GM10266 (cell line): Measurements from ENCODE around the gene RUNDC3A.

ENCODE experiments used
- DNase-seq: peaks from one replicate; pipeline ENCODE4 v3.0.0; 2012; ENCODE audit errors: extremely low spot score
- TF ChIP-seq, protein P1 (sequence below): IDR thresholded peaks from 2 replicates; pipeline ENCODE4 v1.5.1; 2012; ENCODE audit warnings: mild to moderate bottlenecking, low read depth; ENCODE audit not compliant: control insufficient read depth, insufficient read depth; ENCODE audit errors: missing control alignments

The RUNDC3A gene

DNA sequence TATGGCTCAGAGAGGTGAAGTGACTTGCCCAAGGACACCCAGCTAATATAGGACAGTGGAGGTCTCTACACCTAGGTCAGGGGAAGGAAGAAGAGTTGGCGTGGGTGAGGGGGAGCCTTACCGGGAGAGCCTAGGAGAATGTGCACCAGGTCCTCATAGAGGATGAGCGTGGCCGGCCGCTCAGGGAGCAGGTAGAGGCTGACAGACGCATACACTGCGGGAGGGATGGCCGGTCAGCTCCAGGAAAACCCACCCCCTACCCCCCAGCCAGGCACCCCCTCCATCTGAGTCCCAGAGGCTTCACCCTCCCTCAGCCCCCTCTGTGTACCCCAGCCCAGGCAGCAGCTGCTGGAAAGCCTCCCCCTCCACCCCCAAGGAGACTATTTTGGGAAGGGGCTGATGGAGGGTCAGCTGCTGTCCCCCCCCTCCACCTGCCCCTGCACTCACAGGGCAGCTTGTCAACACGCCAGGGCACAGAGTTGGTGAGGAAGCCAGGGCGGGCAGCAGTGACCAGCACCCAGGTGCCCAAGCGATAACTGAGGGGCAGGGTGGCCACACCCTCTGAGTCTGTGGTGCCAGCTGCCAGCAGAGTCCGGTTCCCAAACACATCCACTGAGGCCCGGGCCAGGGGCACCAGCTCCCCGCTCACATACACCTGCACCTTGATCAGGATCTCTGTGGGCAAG is 51.2 kb downstream of the RUNDC3A start:
- TF ChIP-seq, protein P1, sequence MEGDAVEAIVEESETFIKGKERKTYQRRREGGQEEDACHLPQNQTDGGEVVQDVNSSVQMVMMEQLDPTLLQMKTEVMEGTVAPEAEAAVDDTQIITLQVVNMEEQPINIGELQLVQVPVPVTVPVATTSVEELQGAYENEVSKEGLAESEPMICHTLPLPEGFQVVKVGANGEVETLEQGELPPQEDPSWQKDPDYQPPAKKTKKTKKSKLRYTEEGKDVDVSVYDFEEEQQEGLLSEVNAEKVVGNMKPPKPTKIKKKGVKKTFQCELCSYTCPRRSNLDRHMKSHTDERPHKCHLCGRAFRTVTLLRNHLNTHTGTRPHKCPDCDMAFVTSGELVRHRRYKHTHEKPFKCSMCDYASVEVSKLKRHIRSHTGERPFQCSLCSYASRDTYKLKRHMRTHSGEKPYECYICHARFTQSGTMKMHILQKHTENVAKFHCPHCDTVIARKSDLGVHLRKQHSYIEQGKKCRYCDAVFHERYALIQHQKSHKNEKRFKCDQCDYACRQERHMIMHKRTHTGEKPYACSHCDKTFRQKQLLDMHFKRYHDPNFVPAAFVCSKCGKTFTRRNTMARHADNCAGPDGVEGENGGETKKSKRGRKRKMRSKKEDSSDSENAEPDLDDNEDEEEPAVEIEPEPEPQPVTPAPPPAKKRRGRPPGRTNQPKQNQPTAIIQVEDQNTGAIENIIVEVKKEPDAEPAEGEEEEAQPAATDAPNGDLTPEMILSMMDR: no peak
- DNase-seq: no peak

DNA sequence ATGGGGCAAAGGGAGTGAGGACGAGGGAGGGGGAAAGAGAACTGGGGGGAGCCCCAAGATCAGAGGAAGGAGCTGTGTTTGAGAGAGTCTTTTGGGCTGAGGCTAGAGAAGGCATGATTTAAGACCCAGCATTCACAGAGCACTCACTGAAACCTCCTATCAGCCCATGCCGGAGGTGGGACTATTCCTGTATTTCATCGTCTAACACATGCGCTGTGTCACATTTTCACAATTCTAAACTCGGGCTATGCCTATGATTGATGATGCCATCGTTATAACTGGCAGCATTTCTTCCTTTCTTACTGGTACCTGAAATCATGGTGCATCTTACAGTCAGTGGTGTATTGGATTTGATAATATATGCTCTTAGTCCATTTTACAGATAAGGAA is 51.7 kb downstream of the RUNDC3A start:
- TF ChIP-seq, protein P1: no peak
- no peak for DNase-seq

DNA sequence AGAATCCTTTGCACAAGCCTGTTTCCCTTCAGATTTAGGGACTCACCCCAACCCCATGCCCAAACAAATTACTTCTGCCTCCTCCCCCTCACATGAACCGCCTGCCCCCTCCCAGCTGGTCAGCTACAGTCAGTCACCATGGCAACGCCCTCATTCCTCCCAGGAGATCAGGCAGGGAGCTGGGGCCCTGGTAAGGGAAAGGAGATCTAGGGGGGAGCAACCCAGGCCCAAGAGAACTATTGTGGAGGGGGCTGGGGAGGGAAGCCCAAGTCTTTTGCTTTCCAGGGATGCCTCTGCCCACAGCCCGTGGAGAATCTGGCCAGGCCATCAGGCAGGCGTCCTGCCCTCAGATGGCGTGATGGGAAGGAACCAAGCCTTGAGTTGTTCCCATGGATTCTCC is 52.4 kb downstream of the RUNDC3A start:
- DNase-seq: no peak
- TF ChIP-seq, protein P1: no peak

DNA sequence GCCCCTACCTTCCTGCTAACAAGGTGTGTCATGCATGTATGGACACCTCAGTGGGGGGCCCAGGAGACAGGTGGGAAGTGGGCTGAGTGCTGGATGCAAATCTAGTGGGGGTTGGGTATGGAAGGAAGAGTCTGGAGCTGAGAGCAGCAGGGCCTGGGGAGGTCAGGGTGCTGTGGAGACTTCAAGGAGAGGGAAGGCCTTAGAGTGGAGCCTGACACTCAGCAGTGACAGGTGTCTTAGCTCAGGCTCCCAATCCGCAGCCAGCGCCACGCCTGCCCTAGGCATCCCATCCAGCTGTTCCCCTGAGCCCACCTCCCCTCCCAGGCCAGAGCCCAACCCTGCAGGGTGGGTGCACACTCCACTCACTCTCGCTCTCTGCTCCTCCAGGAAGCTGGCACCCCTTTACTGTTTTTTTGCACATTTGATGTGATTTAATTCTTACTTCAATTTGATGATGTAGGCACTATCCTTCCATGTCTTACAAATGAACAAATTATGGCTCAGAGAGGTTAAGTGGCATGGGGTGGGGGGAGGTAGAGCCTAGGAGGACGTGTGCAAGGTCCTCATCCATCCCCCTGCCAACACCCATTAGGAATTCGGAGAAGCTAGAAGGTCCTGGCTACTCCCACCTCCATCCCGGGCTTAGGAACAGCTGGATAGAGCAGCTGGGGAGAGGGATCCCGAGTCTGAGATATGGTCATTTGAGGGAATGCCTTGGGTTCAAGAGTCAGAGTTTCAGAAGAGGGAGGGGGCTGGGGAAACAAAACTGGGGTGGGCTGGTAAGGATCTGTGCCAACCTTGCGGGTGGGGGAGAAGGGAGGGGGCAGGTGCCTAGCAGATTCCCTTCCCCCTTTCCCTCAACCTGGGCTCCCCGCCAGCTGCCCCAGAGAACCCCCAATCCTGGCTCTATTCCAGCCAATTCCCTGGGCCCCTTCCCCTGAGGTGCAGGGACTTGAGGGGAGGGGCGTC is 53.2 kb downstream of the RUNDC3A start:
- DNase-seq: no peak
- TF ChIP-seq, protein P1: no peak

DNA sequence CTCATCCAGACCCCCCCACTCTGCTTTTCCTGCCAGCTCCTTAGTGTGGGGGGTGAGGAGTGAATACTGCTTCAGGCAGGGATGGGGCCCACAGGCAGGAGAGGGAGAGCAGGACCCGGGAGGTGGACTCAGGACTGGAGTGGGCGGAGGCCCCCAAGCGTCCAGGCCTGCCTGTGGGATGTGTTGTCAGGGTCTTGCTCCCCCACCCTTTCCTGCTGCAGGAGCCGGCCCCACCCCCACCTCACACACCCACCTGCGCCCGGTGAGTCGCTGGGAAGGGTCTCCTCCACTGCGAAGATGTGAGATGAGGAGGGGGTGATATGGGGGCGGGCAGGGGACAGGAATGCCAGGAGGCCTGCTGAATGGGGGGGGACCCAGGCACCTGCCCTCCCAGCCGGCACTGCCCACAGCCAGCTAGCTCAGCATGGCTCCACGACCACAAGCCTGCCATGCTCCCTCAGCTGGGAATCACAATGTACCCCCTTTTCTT is 54.1 kb downstream of the RUNDC3A start:
- TF ChIP-seq, protein P1: no peak

DNA sequence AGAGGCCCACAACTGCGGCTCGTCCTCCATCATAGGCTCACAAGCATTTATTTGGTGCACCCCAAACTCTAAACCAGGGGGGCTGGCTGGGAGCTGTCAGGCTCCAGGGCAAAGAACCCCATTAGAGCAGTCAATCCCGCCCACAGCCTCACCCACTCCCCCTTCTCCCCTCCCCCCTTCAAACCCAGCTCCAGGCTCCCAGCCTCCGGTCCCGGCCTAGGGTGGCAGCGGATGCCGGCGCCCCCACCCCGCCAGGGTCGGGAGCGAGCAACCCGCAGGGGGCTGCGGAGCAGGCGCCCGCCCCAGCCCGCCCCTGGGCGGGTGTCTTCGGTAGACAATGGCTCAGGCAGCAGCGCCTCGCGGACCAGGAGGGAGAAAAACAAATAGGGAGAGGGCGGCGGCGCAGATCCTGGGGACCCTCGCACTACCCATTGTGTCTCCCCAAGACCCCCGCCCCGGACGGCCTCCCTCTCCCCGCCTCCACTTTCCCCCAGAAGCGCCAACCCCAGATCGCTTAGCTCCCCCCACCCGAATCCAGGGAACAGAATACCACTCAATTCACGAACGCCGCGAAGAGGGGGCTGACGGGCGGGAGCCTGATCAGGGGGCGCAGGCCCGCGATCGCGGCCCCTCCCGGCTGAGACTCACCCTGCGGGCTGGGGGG is 54.7 kb downstream of the RUNDC3A start:
- peak; percentile 74 for DNase-seq
- TF ChIP-seq, protein P1: peak; percentile 20

More for the DNA sequence above, 54.1 kb downstream of the RUNDC3A start:
- DNase-seq: no peak
